HepG2 (cell line): ENCODE data around the gene RPL37A.

Source experiments
- AKNA ChIP-seq: sonication (generic); formaldehyde crosslinking; IDR thresholded peaks from 2 replicates; pipeline ENCODE4 v1.4.0; 2020; ENCODE audit warnings: missing genetic modification reagents, borderline replicate concordance
- CAMTA2 ChIP-seq: sonication (generic); formaldehyde crosslinking; IDR thresholded peaks from 2 replicates; pipeline ENCODE4 v1.4.0; 2020; ENCODE audit warnings: mild to moderate bottlenecking, missing genetic modification reagents, borderline replicate concordance
- CHD2 ChIP-seq: IDR thresholded peaks from 2 replicates; pipeline ENCODE4 v1.6.1; 2011; ENCODE audit warnings: low read depth, low read length, improper control_type of control experiment
- CTCF ChIP-seq: sonication (generic); formaldehyde crosslinking; IDR thresholded peaks from 2 replicates; pipeline ENCODE4 v1.5.0; 2020; ENCODE audit warnings: mild to moderate bottlenecking, missing genetic modification reagents, moderate library complexity
- EHMT2 ChIP-seq: fragments of 200-600 bp; sonication (generic); IDR thresholded peaks from 2 replicates; pipeline ENCODE4 v1.7.0; 2017; ENCODE audit warnings: antibody characterized with exemption, low read depth, low read length, borderline replicate concordance
- FOXK1 ChIP-seq: sonication (generic); formaldehyde crosslinking; IDR thresholded peaks from 2 replicates; pipeline ENCODE4 v1.4.0; 2020; ENCODE audit warnings: low read depth, missing genetic modification reagents, borderline replicate concordance
- MIER2 ChIP-seq: IDR thresholded peaks from 2 replicates; pipeline ENCODE4 v1.6.1; 2016; ENCODE audit warnings: missing biosample characterization, missing genetic modification reagents
- POLR2A ChIP-seq, 2 experiments: IDR thresholded peaks; 2 replicates each; pipeline ENCODE4 v1.6.1; 2011; ENCODE audit warnings: low read depth in 2 of 2, low read length in 2 of 2, mild to moderate bottlenecking in 1 of 2, moderate library complexity in 1 of 2; ENCODE audit not compliant: insufficient read depth in 1 of 2
- POLR2AphosphoS5 ChIP-seq: IDR thresholded peaks from 2 replicates; pipeline ENCODE4 v1.6.1; 2012; ENCODE audit warnings: low read depth, low read length
- SRF ChIP-seq: IDR thresholded peaks from 2 replicates; pipeline ENCODE4 v1.6.1; 2011; ENCODE audit warnings: mild to moderate bottlenecking, low read depth, low read length, moderate library complexity
- UBTF ChIP-seq: sonication (generic); formaldehyde crosslinking; IDR thresholded peaks from 2 replicates; pipeline ENCODE4 v1.4.0; 2020; ENCODE audit warnings: mild to moderate bottlenecking, missing genetic modification reagents
- ZMAT5 ChIP-seq: sonication (generic); formaldehyde crosslinking; IDR thresholded peaks from 2 replicates; pipeline ENCODE4 v1.5.0; 2020; ENCODE audit warnings: mild to moderate bottlenecking, low read depth, missing genetic modification reagents, borderline replicate concordance
- ZNF101 ChIP-seq: sonication (generic); formaldehyde crosslinking; IDR thresholded peaks from 2 replicates; pipeline ENCODE4 v1.4.0; 2020; ENCODE audit warnings: mild to moderate bottlenecking, low read depth, missing genetic modification reagents, borderline replicate concordance
- ZNF282 ChIP-seq: fragments of 450-650 bp; IDR thresholded peaks from 2 replicates; pipeline ENCODE4 v1.6.1; 2018; ENCODE audit not compliant: partially characterized antibody

GRCh38 chr2:216474925-216475670 is 23.5 kb upstream of the RPL37A start:
- TF ChIP-seq ZNF101 (CRISPR knock-in tag) (no peak), POLR2A (IDR thresholded peaks at IDR 0.05; ENCODE audit: insufficient read depth in 1 of 2, low read depth in 2 of 2, low read length in 2 of 2) (no peak), ZMAT5 (CRISPR knock-in tag) (no peak), CAMTA2 (CRISPR knock-in tag) (no peak), POLR2AphosphoS5 (no peak), CHD2 (no peak), UBTF (no peak), SRF (no peak), MIER2 (CRISPR knock-in tag) (no peak), FOXK1 (CRISPR knock-in tag) (no peak), ZNF282 (no peak), AKNA (no peak), EHMT2 (no peak), CTCF (CRISPR knock-in tag) (no peak)
